Neuronal stem cell (in vitro differentiated cells): ENCODE data around the gene CERK.

Experiments used
- DNase-seq: peaks from one replicate; pipeline ENCODE4 v3.0.0-alpha.2; 2013; ENCODE audit warnings: low spot score
- H2AFZ ChIP-seq: one replicate; pipeline ENCODE4 v1.6.1; 2013; ENCODE audit warnings: mild to moderate bottlenecking, low read length, inconsistent platforms
- H2AK5ac ChIP-seq: 2 replicates; pipeline ENCODE4 v1.6.1; 2013; ENCODE audit warnings: low read depth, mild to moderate bottlenecking, inconsistent platforms, low read length, moderate library complexity, mixed read lengths
- H2BK120ac ChIP-seq: 2 replicates; pipeline ENCODE4 v1.6.1; 2013; ENCODE audit warnings: low read depth, mild to moderate bottlenecking, inconsistent platforms, low read length, moderate library complexity, mixed read lengths
- H2BK12ac ChIP-seq: one replicate; pipeline ENCODE4 v1.6.1; 2013; ENCODE audit warnings: low read length, inconsistent platforms
- H2BK15ac ChIP-seq: 2 replicates; pipeline ENCODE4 v1.6.1; 2013; ENCODE audit warnings: mild to moderate bottlenecking, low read length, inconsistent platforms, mixed read lengths
- H2BK5ac ChIP-seq: one replicate; pipeline ENCODE4 v1.6.1; 2013; ENCODE audit warnings: inconsistent platforms, mild to moderate bottlenecking, low read length, moderate library complexity
- H3K14ac ChIP-seq: one replicate; pipeline ENCODE4 v1.6.1; 2013; ENCODE audit warnings: low read length, inconsistent platforms
- H3K18ac ChIP-seq: 2 replicates; pipeline ENCODE4 v1.6.1; 2013; ENCODE audit warnings: low read length, inconsistent platforms
- H3K23ac ChIP-seq: 2 replicates; pipeline ENCODE4 v1.6.1; 2013; ENCODE audit warnings: low read depth, mild to moderate bottlenecking, mixed read lengths, low read length, inconsistent platforms; ENCODE audit not compliant: poor library complexity
- H3K27ac ChIP-seq: replicated peaks from 3 replicates; pipeline ENCODE4 v1.5.1; 2013; ENCODE audit warnings: low read length, inconsistent platforms
- H3K27me3 ChIP-seq, 3 experiments: 2 replicates each; pipeline ENCODE4 v1.6.1; 2013; ENCODE audit warnings: low read length in 3 of 3, mild to moderate bottlenecking in 2 of 3, inconsistent platforms in 1 of 3, low read depth in 1 of 3, mixed read lengths in 1 of 3, moderate library complexity in 1 of 3; ENCODE audit not compliant: control insufficient read depth in 3 of 3, insufficient read depth in 3 of 3
- H3K36me3 ChIP-seq, 2 donors: replicated peaks in 1 of 2; 2 replicates each; pipeline ENCODE4 v1.6.1; 2013; ENCODE audit warnings: low read length in 2 of 2; ENCODE audit not compliant: control insufficient read depth in 2 of 2, insufficient read depth in 2 of 2
- H3K4ac ChIP-seq: 2 replicates; pipeline ENCODE4 v1.6.1; 2013; ENCODE audit warnings: inconsistent platforms, mild to moderate bottlenecking, low read length, moderate library complexity
- H3K4me1 ChIP-seq, 2 donors: 1 replicate in 1 of 2; 2 replicates in 1 of 2; pipeline ENCODE4 v1.6.1; 2013; ENCODE audit warnings: low read length in 2 of 2, low read depth in 1 of 2; ENCODE audit not compliant: control insufficient read depth in 2 of 2, insufficient read depth in 1 of 2
- H3K4me2 ChIP-seq: one replicate; pipeline ENCODE4 v1.6.1; 2013; ENCODE audit warnings: mild to moderate bottlenecking, low read length, inconsistent platforms; ENCODE audit not compliant: insufficient read depth, poor library complexity, severe bottlenecking
- H3K4me3 ChIP-seq, 2 donors: 2 replicates each; pipeline ENCODE4 v1.5.1; 2013; ENCODE audit warnings: low read length in 2 of 2, mild to moderate bottlenecking in 2 of 2, inconsistent platforms in 1 of 2, moderate library complexity in 1 of 2
- H3K79me1 ChIP-seq: one replicate; pipeline ENCODE4 v1.6.1; 2013; ENCODE audit warnings: low read depth, mild to moderate bottlenecking, inconsistent platforms, low read length, moderate library complexity
- H3K9ac ChIP-seq: one replicate; pipeline ENCODE4 v1.6.1; 2013; ENCODE audit warnings: mild to moderate bottlenecking, low read depth, low read length, inconsistent platforms; ENCODE audit not compliant: poor library complexity
- H3K9me3 ChIP-seq, 2 donors: replicated peaks in 1 of 2; 2 replicates each; pipeline versions ENCODE3 to v1.6.1; 2013; ENCODE audit warnings: low read length in 2 of 2, mild to moderate bottlenecking in 2 of 2, inconsistent platforms in 1 of 2, low read depth in 1 of 2, mixed read lengths in 1 of 2, moderate library complexity in 1 of 2; ENCODE audit not compliant: control insufficient read depth in 2 of 2, insufficient read depth in 1 of 2
- H4K8ac ChIP-seq: one replicate; pipeline ENCODE4 v1.6.1; 2013; ENCODE audit warnings: low read depth, mild to moderate bottlenecking, inconsistent platforms, low read length, moderate library complexity
- H4K91ac ChIP-seq: one replicate; pipeline ENCODE4 v1.6.1; 2013; ENCODE audit warnings: low read length, low read depth, mild to moderate bottlenecking, inconsistent platforms; ENCODE audit not compliant: poor library complexity
- WGBS, 2 donors: extraction: QIAGEN DNeasy Blood & Tissue Kit; methylation state at CpG; one replicate each; pipeline ENCODE4 v1.1.7; 2013; ENCODE audit warnings: missing lambda C conversion rate in 2 of 2, mixed read lengths in 1 of 2; ENCODE audit not compliant: insufficient read length in 2 of 2, insufficient replicate concordance in 1 of 2; ENCODE audit errors: extremely low coverage in 2 of 2; 5-methylcytosine and 5-hydroxymethylcytosine counted together

CERK gene

GRCh38 chr22:46732513-46732912 is 5.5 kb downstream of the CERK start:
- Histone ChIP-seq H4K91ac (no peak overlapping the region), H3K4me3 (no peak overlapping the region), H3K23ac (no peak overlapping the region), H3K27ac (no peak overlapping the region), H4K8ac (no peak overlapping the region), H2AFZ (no peak overlapping the region), H3K18ac (no peak overlapping the region), H3K4me2 (no peak overlapping the region), H2BK15ac (no peak overlapping the region), H2BK120ac (no peak overlapping the region), H3K36me3 (peaks cover 12 to 63% of the 10 kb centered on the region in 2 donors), H3K4ac (no peak overlapping the region), H3K9ac (no peak overlapping the region), H2BK5ac (no peak overlapping the region), H3K14ac (no peak overlapping the region), H3K4me1 (peaks cover 14 to 29% of the 10 kb centered on the region in 2 donors), H3K9me3 (no peaks in the 10 kb centered on the region), H3K79me1 (peaks cover 19% of the 10 kb centered on the region), H2AK5ac (no peak overlapping the region), H2BK12ac (no peak overlapping the region), H3K27me3 (no peaks in the 10 kb centered on the region)
- no CpG with 5 or more reads among the region's 7 CpGs for WGBS, 2 donors
- DNase-seq = no peak

DNA sequence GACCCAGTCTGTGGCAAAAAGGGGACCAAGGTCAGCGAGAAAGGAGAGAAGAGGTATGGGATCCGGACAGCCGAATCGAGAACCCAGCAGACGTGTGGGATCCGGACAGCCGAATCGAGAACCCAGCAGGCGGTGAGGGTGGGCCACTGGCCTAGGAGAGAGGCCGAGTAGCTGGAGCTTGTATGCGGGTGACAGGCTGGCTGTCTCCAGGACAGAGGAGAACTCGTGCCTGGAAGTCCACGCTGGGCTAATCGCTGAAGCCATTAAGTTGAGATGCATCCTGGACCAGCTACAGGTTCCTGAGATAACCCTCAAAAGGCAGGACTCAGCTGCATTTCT is 6.0 kb downstream of the CERK start:
- peaks cover 14 to 65% of the 10 kb centered on the region in 2 donors for H3K36me3 ChIP-seq
- H3K23ac ChIP-seq = no peak overlapping the region
- H2BK12ac ChIP-seq = no peak overlapping the region
- H3K4me3 ChIP-seq = no peak overlapping the region
- H2BK15ac ChIP-seq = no peak overlapping the region
- no peak overlapping the region for H3K14ac ChIP-seq
- H2AK5ac ChIP-seq = no peak overlapping the region
- H4K91ac ChIP-seq = no peak overlapping the region
- no peak overlapping the region for H2BK5ac ChIP-seq
- H3K9ac ChIP-seq = no peak overlapping the region
- no peak overlapping the region for H4K8ac ChIP-seq
- no peak overlapping the region for H3K27ac ChIP-seq
- H3K4me2 ChIP-seq = no peak overlapping the region
- H3K4ac ChIP-seq = no peak overlapping the region
- H3K18ac ChIP-seq = peak overlapping the region; percentile 70
- no CpG with 5 or more reads among the region's 14 CpGs for WGBS, 2 donors
- H3K9me3 ChIP-seq = no peaks in the 10 kb centered on the region
- peaks cover 19% of the 10 kb centered on the region for H3K79me1 ChIP-seq
- peaks cover 14 to 29% of the 10 kb centered on the region in 2 donors for H3K4me1 ChIP-seq
- H2AFZ ChIP-seq = no peak overlapping the region
- no peak overlapping the region for H2BK120ac ChIP-seq
- no peak for DNase-seq
- H3K27me3 ChIP-seq = no peaks in the 10 kb centered on the region

- H3K27ac ChIP-seq = no peak overlapping the region
These were observed 6.6 kb downstream of the CERK start for GRCh38 chr22:46731246-46732040.

DNA sequence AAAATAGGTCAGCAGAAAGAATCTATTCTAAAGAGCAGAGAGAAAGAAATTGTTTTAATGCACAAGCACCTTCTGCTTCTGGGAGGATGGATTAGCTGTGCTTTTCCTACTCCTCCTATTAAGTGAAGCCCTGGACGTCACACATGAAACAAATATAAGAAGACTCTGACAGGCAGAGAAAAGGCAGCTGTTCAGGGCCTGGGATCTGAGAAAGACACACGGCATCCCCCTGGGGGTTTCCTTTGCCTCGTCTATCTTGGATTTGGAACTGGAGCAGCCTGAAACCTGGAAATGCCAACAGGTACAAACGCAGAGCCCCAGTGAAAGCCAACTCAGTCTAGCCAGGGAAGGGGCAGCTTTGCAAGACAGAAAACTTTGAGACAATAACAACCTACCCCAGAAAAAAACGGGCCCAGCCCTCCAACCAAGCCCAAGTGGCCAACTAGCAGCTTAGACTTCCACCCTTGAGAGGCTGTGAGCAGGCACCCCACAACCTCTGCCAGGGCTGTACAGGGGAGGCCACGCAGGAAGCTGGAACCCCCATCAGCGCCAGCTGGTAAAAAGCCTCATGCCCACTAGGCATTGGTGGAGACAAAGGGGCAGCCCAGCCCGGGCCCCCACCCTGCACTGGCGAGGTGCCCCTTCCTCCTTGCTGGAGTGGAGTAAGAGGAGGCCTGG is 7.3 kb downstream of the CERK start:
- WGBS, 2 donors = no CpG with 5 or more reads among the region's 9 CpGs
- Histone ChIP-seq H3K4ac (no peak overlapping the region), H2AFZ (no peak overlapping the region), H3K4me1 (peaks cover 4 to 19% of the 10 kb centered on the region in 2 donors), H4K8ac (no peak overlapping the region), H3K27ac (no peak overlapping the region), H3K23ac (peak overlapping the region; percentile 89), H2BK12ac (peak overlapping the region; percentile 18), H4K91ac (peak overlapping the region; percentile 72), H2AK5ac (peak overlapping the region; percentile 56), H3K79me1 (peaks cover 21% of the 10 kb centered on the region), H3K4me3 (no peak overlapping the region), H3K14ac (no peak overlapping the region), H3K9me3 (no peaks in the 10 kb centered on the region), H2BK15ac (no peak overlapping the region), H3K18ac (peak overlapping the region; percentile 83), H3K4me2 (no peak overlapping the region), H2BK5ac (no peak overlapping the region), H3K36me3 (peaks cover 14 to 71% of the 10 kb centered on the region in 2 donors), H3K9ac (peak overlapping the region; percentile 21), H3K27me3 (no peaks in the 10 kb centered on the region), H2BK120ac (no peak overlapping the region)
- no peak for DNase-seq

More at GRCh38 chr22:46731246-46732040, 6.6 kb downstream of the CERK start:
- H3K4me2 ChIP-seq = no peak overlapping the region
- H3K14ac ChIP-seq = peak overlapping the region; percentile 75
- no peak overlapping the region for H2BK15ac ChIP-seq
- H2BK120ac ChIP-seq = no peak overlapping the region
- peak overlapping the region; percentile 18 for H2BK12ac ChIP-seq
- peak overlapping the region; percentile 4 for H4K8ac ChIP-seq
- H3K4me3 ChIP-seq = no peak overlapping the region
- H4K91ac ChIP-seq = peak overlapping the region; percentile 72
- H3K23ac ChIP-seq = peak overlapping the region; percentile 89
- H3K4me1 ChIP-seq = peaks cover 10 to 26% of the 10 kb centered on the region in 2 donors
- H3K36me3 ChIP-seq = peaks cover 14 to 70% of the 10 kb centered on the region in 2 donors
- H3K79me1 ChIP-seq = peaks cover 19% of the 10 kb centered on the region
- H3K9ac ChIP-seq = peak overlapping the region; percentile 21
- H2AK5ac ChIP-seq = peak overlapping the region; percentile 56
- peak overlapping the region; percentile 5 for H2BK5ac ChIP-seq
- H3K27me3 ChIP-seq = no peaks in the 10 kb centered on the region
- DNase-seq = no peak
- no CpG with 5 or more reads among the region's 22 CpGs for WGBS, 2 donors
- H3K4ac ChIP-seq = peak overlapping the region; percentile 93
- no peak overlapping the region for H2AFZ ChIP-seq
- no peaks in the 10 kb centered on the region for H3K9me3 ChIP-seq
- peak overlapping the region; percentile 83 for H3K18ac ChIP-seq
